B cell (primary cell): Measurements from ENCODE around the gene PTPRF. TPM values are rescaled to one million over a fixed set of nuclear protein-coding genes. Genes with fewer than 3 reads are reported as not detected.

Experiments
- ATAC-seq: fragments of 200-7000 bp; cut with Tn5 transposase; one replicate; pipeline ENCODE4 v1.10.0; 2021; ENCODE audit warnings: low read depth, mild to moderate bottlenecking, moderate number of reproducible peaks, moderate library complexity
- CTCF ChIA-PET: fragments of 350-600 bp; sonication (Branson Sonifier 250); formaldehyde crosslinking; loops from one replicate; lab custom pipeline; 2021; ENCODE audit warnings: antibody characterized with exemption, inconsistent platforms; lab: Charles Lee
- POLR2A ChIA-PET: fragments of 350-600 bp; sonication (Branson Sonifier 250); formaldehyde crosslinking; loops from one replicate; lab custom pipeline; 2021; ENCODE audit warnings: antibody characterized with exemption; lab: Charles Lee
- DNase-seq: peaks from one replicate; pipeline ENCODE4 v3.0.0; 2013
- H2AFZ ChIP-seq: 2 replicates; pipeline ENCODE4 v1.6.1; 2012; ENCODE audit warnings: mild to moderate bottlenecking, low read depth, low read length; ENCODE audit not compliant: insufficient read depth, poor library complexity, severe bottlenecking
- H3K27ac ChIP-seq, 2 donors: 1 replicate in 1 of 2; 2 replicates in 1 of 2; pipeline ENCODE4 v1.5.1; 2012 to 2013; ENCODE audit warnings: low read length in 2 of 2, mild to moderate bottlenecking in 2 of 2, moderate library complexity in 1 of 2
- H3K27me3 ChIP-seq, 4 experiments: fragments of 200-600 bp in 1 of 4; sonication (generic) in 1 of 4; replicated peaks in 1 of 4; 1 replicate in 2 of 4; 2 replicates in 2 of 4; pipeline versions ENCODE4 v1.6.1 to v1.7.0; 2013 to 2016; ENCODE audit warnings: low read length in 3 of 4, mild to moderate bottlenecking in 2 of 4, mixed read lengths in 1 of 4, moderate library complexity in 1 of 4; ENCODE audit not compliant: insufficient read depth in 4 of 4, control insufficient read depth in 3 of 4; ENCODE audit errors: control extremely low read depth in 1 of 4
- H3K36me3 ChIP-seq, 2 experiments: replicated peaks in 1 of 2; 1 replicate in 1 of 2; 2 replicates in 1 of 2; pipeline versions ENCODE4 v1.6.1 to v1.7.1; 2013; ENCODE audit warnings: low read length in 1 of 2; ENCODE audit not compliant: insufficient read depth in 2 of 2, control insufficient read depth in 1 of 2; ENCODE audit errors: control extremely low read depth in 1 of 2, extremely low read depth in 1 of 2
- H3K4me1 ChIP-seq, 2 donors: fragments of 200-600 bp in 1 of 2; sonication (generic) in 1 of 2; 1 replicate in 1 of 2; 2 replicates in 1 of 2; pipeline versions ENCODE4 v1.5.1 to v1.6.1; 2013 to 2017; ENCODE audit warnings: low read length in 2 of 2; ENCODE audit not compliant: control insufficient read depth in 2 of 2, insufficient read depth in 2 of 2
- H3K4me2 ChIP-seq: replicated peaks from 2 replicates; pipeline ENCODE3; 2012; ENCODE audit warnings: mild to moderate bottlenecking, low read depth, low read length; ENCODE audit not compliant: poor library complexity, severe bottlenecking
- H3K4me3 ChIP-seq, 5 experiments: fragments of 200-600 bp in 1 of 5; sonication (generic) in 1 of 5; 1 replicate in 3 of 5; 2 replicates in 2 of 5; pipeline versions ENCODE4 v1.5.1 to v1.7.0; 2011 to 2016; ENCODE audit warnings: low read length in 4 of 5, mild to moderate bottlenecking in 4 of 5, low read depth in 2 of 5, control low read depth in 1 of 5, moderate library complexity in 1 of 5; ENCODE audit not compliant: insufficient read depth in 1 of 5; ENCODE audit errors: control extremely low read depth in 1 of 5, extremely low read depth in 1 of 5
- H3K79me2 ChIP-seq: fragments of 200-600 bp; sonication (generic); one replicate; pipeline ENCODE4 v1.6.0; 2016; ENCODE audit warnings: low read length; ENCODE audit not compliant: control insufficient read depth, insufficient read depth
- H3K9ac ChIP-seq: fragments of 200-600 bp; sonication (generic); 2 replicates; pipeline ENCODE4 v1.6.1; 2017; ENCODE audit warnings: mild to moderate bottlenecking, low read length, moderate library complexity
- H3K9me3 ChIP-seq, 3 donors: one replicate each; pipeline versions ENCODE4 v1.6.1 to v1.7.1; 2013; ENCODE audit warnings: low read length in 2 of 3; ENCODE audit not compliant: control insufficient read depth in 2 of 3, insufficient read depth in 1 of 3; ENCODE audit errors: control extremely low read depth in 1 of 3
- H4K20me1 ChIP-seq: 2 replicates; pipeline ENCODE4 v1.6.0; 2012; ENCODE audit warnings: mild to moderate bottlenecking, low read length; ENCODE audit not compliant: insufficient read depth, control insufficient read depth, poor library complexity, severe bottlenecking
- H3K27ac Mint-ChIP-seq: one replicate; pipeline ENCODE4 v1.8.0; 2021; ENCODE audit warnings: mixed read lengths
- H3K27me3 Mint-ChIP-seq: one replicate; pipeline ENCODE4 v1.8.0; 2021; ENCODE audit warnings: mixed read lengths
- H3K4me1 Mint-ChIP-seq: one replicate; pipeline ENCODE4 v1.8.0; 2021; ENCODE audit warnings: mixed read lengths
- H3K4me3 Mint-ChIP-seq: one replicate; pipeline ENCODE4 v1.8.0; 2021; ENCODE audit warnings: mixed read lengths
- H3K9me3 Mint-ChIP-seq: one replicate; pipeline ENCODE4 v1.8.0; 2022; ENCODE audit warnings: mixed read lengths; ENCODE audit not compliant: insufficient read depth
- CTCF ChIP-seq: fragments of 200-600 bp; IDR thresholded peaks from one replicate; pipeline ENCODE4 v1.8.0; 2022; ENCODE audit warnings: antibody characterized with exemption, mild to moderate bottlenecking
- EZH2 ChIP-seq: IDR thresholded peaks from 2 replicates; pipeline ENCODE4 v1.6.1; 2012; ENCODE audit warnings: borderline replicate concordance, low read depth, mild to moderate bottlenecking, moderate library complexity, low read length; ENCODE audit not compliant: insufficient read depth, poor library complexity, severe bottlenecking
- WGBS: methylation state at CpG from one replicate; pipeline ENCODE4 v1.1.5; 2013; ENCODE audit warnings: missing lambda C conversion rate; ENCODE audit not compliant: insufficient coverage; 5-methylcytosine and 5-hydroxymethylcytosine counted together
- intact Hi-C: fragments of 100-400 bp; cut with micrococcal nuclease; formaldehyde crosslinking; loops from one replicate; pipeline ENCODE4 v1.10.0; 2022
- polyA plus RNA-seq: library from polyadenylated mRNA; depleted of rRNA; stranded (reverse); fragments of >200 nt; gene quantifications from 2 replicates; pipeline ENCODE4 v1.2.3, GENCODE V29; 2012
- total RNA-seq, 2 donors: library from RNA; stranded (reverse); fragments of 120-200 nt in 1 of 2; gene quantifications; 1 replicate in 1 of 2; 2 replicates in 1 of 2; pipeline versions ENCODE4 v1.2.3 to v1.2.4, GENCODE V29; 2013 to 2022

PTPRF gene
- total and polyA plus RNA-seq, 2 donors (not counting 1 experiment from before 2014, with no cell fraction given), result 0.07 to 0.13 TPM

GRCh38 chr1:43512133-43512532, 18.6 kb upstream of the PTPRF start:
- TF ChIP-seq CTCF (no peak), EZH2 (no peak)
- Mint-ChIP-seq H3K27me3 (peaks cover 25% of the 10 kb centered on the region), H3K4me1 (no peaks in the 10 kb centered on the region), H3K9me3 (peaks cover 3% of the 10 kb centered on the region), H3K4me3 (no peak overlapping the region), H3K27ac (no peak overlapping the region)
- peaks cover 0 to 5% (median 4%) of the 10 kb centered on the region in 3 donors for H3K9me3 ChIP-seq
- WGBS, result no CpG with 5 or more reads among the region's 2 CpGs
- no peak for ATAC-seq
- H3K27ac ChIP-seq, result no peak overlapping the region
- DNase-seq, result no peak
- no peaks in the 10 kb centered on the region for H3K79me2 ChIP-seq
- no peak overlapping the region for H3K9ac ChIP-seq
- ChIA-PET POLR2A (no interaction called here), CTCF (no interaction called here)
- no peak overlapping the region for H3K4me3 ChIP-seq
- no peaks in the 10 kb centered on the region for H3K27me3 ChIP-seq
- no peaks in the 10 kb centered on the region for H4K20me1 ChIP-seq
- no peak overlapping the region for H2AFZ ChIP-seq
- intact Hi-C loops, result no loop called here
- no peak overlapping the region for H3K4me2 ChIP-seq
- H3K36me3 ChIP-seq, result no peaks in the 10 kb centered on the region
- H3K4me1 ChIP-seq, result no peaks in the 10 kb centered on the region

GRCh38 chr1:43512681-43513080, 18.0 kb upstream of the PTPRF start:
- WGBS, result 94% methylated on average over 4 of the region's 6 CpGs
- intact Hi-C loops, result no loop called here
- Histone ChIP-seq H2AFZ (no peak overlapping the region), H4K20me1 (no peaks in the 10 kb centered on the region), H3K9ac (no peak overlapping the region), H3K36me3 (no peaks in the 10 kb centered on the region), H3K27me3 (no peaks in the 10 kb centered on the region), H3K9me3 (peaks cover 0 to 5% (median 4%) of the 10 kb centered on the region in 3 donors), H3K27ac (no peak overlapping the region), H3K79me2 (no peaks in the 10 kb centered on the region), H3K4me3 (no peak overlapping the region), H3K4me2 (no peak overlapping the region), H3K4me1 (no peaks in the 10 kb centered on the region)
- Mint-ChIP-seq H3K27me3 (peaks cover 25% of the 10 kb centered on the region), H3K4me1 (no peaks in the 10 kb centered on the region), H3K27ac (no peak overlapping the region), H3K4me3 (no peak overlapping the region), H3K9me3 (peaks cover 3% of the 10 kb centered on the region)
- ATAC-seq (no peak), DNase-seq (no peak)
- ChIA-PET CTCF (no interaction called here), POLR2A (no interaction called here)
- TF ChIP-seq EZH2 (no peak), CTCF (no peak)
